MCF 10A (cell line): ENCODE results near the gene WNK3. TPM values are rescaled to one million over a fixed set of nuclear protein-coding genes. Genes with fewer than 3 reads are reported as not detected.

Source experiments
- BruUV-seq: library from RNA; stranded (reverse); fragments of 400-500 nt; replicated peaks from 2 replicates; lab custom pipeline; 2021; lab: Mats Ljungman, UMichigan
- CTCF ChIA-PET: fragments of 300-600 bp; sonication (Branson Sonifier 250); formaldehyde crosslinking; extraction: SDS; loops from one replicate; lab custom pipeline; 2021; ENCODE audit warnings: antibody characterized with exemption, inconsistent platforms; lab: Yijun Ruan, JAX
- POLR2A ChIA-PET: fragments of 300-600, 350-650 bp; sonication (Branson Sonifier 250); formaldehyde crosslinking; extraction: SDS; loops from one replicate; lab custom pipeline; 2020; ENCODE audit warnings: antibody characterized with exemption, inconsistent platforms; lab: Yijun Ruan, JAX
- DNase-seq: peaks from one replicate; pipeline ENCODE4 v3.0.0-alpha.2; 2018; ENCODE audit not compliant: unreplicated experiment
- H3K27ac Mint-ChIP-seq: one replicate; pipeline ENCODE4 v1.8.0; 2022; ENCODE audit warnings: mild to moderate bottlenecking, low read depth, mixed read lengths; ENCODE audit not compliant: unreplicated experiment
- H3K27me3 Mint-ChIP-seq: one replicate; pipeline ENCODE4 v1.8.0; 2022; ENCODE audit warnings: mixed read lengths; ENCODE audit not compliant: insufficient read depth, unreplicated experiment
- H3K36me3 Mint-ChIP-seq: one replicate; pipeline ENCODE4 v1.8.0; 2022; ENCODE audit warnings: mild to moderate bottlenecking, moderate library complexity, mixed read lengths; ENCODE audit not compliant: insufficient read depth, unreplicated experiment
- H3K4me1 Mint-ChIP-seq: one replicate; pipeline ENCODE4 v1.8.0; 2022; ENCODE audit warnings: mixed read lengths; ENCODE audit not compliant: insufficient read depth, unreplicated experiment
- H3K4me3 Mint-ChIP-seq: one replicate; pipeline ENCODE4 v1.8.0; 2022; ENCODE audit warnings: mild to moderate bottlenecking, moderate library complexity, mixed read lengths; ENCODE audit not compliant: unreplicated experiment
- H3K9me3 Mint-ChIP-seq: one replicate; pipeline ENCODE4 v1.8.0; 2022; ENCODE audit warnings: mixed read lengths; ENCODE audit not compliant: unreplicated experiment
- CTCF ChIP-seq: fragments of 200-600 bp; IDR thresholded peaks from one replicate; pipeline ENCODE4 v1.8.0; 2022; ENCODE audit warnings: antibody characterized with exemption, mild to moderate bottlenecking; ENCODE audit not compliant: unreplicated experiment
- intact Hi-C: fragments of 100-400 bp; cut with micrococcal nuclease; formaldehyde crosslinking; loops from 2 replicates; pipeline ENCODE4 v1.14.1; 2022
- total RNA-seq: library from RNA; stranded (reverse); gene quantifications from 2 replicates; pipeline ENCODE4 v1.2.3, GENCODE V29; 2022

The WNK3 gene
- total RNA-seq, 1 experiment from 2014 or later: not detected

- no peak for TF ChIP-seq CTCF
- intact Hi-C loops: no loop called here
- peaks cover 24% of the 10 kb centered on the region for H3K27me3 Mint-ChIP-seq
- H3K4me1 Mint-ChIP-seq: peaks cover 10% of the 10 kb centered on the region
- no peak overlapping the region for H3K4me3 Mint-ChIP-seq
- BruUV-seq: no TSS peak
- ChIA-PET CTCF (no interaction called here), POLR2A (interaction anchor here (0.7 to 0.9 kb wide), 2 partner anchors 9 to 265 kb away, joined by 3 to 5 read pairs; no protein-coding TSS in a partner anchor)
- H3K27ac Mint-ChIP-seq: no peak overlapping the region
- peaks cover 25% of the 10 kb centered on the region for H3K36me3 Mint-ChIP-seq
- no peak for DNase-seq
- H3K9me3 Mint-ChIP-seq: no peaks in the 10 kb centered on the region
Observed at GRCh38 chrX:54172455-54172854, 185.4 kb downstream of the WNK3 start.

GRCh38 chrX:54171527-54172250, 186.2 kb downstream of the WNK3 start:
- H3K4me1 Mint-ChIP-seq: peaks cover 2% of the 10 kb centered on the region
- H3K36me3 Mint-ChIP-seq: peaks cover 25% of the 10 kb centered on the region
- intact Hi-C loops: no loop called here
- H3K27me3 Mint-ChIP-seq: peaks cover 16% of the 10 kb centered on the region
- TF ChIP-seq CTCF: no peak
- BruUV-seq: no TSS peak
- POLR2A ChIA-PET: interaction anchor here (0.7 to 1.4 kb wide), 6 partner anchors 10 to 269 kb away, joined by 3 to 8 read pairs (median 4); partner anchors contain the start of genes FAM120C, PHF8 and TSR2
- no peak overlapping the region for H3K4me3 Mint-ChIP-seq
- no peak overlapping the region for H3K27ac Mint-ChIP-seq
- peak; percentile 29 for DNase-seq
- CTCF ChIA-PET: interaction anchor here (0.7 kb wide), 2 partner anchors 257 to 555 kb away, joined by 3 read pairs; no protein-coding TSS in a partner anchor
- H3K9me3 Mint-ChIP-seq: no peaks in the 10 kb centered on the region

- Mint-ChIP-seq H3K36me3 (peaks cover 25% of the 10 kb centered on the region), H3K27me3 (peaks cover 12% of the 10 kb centered on the region), H3K4me3 (no peak overlapping the region), H3K9me3 (no peaks in the 10 kb centered on the region), H3K27ac (no peak overlapping the region), H3K4me1 (no peaks in the 10 kb centered on the region)
- no TSS peak for BruUV-seq
- CTCF ChIA-PET: interaction anchor here (0.7 kb wide), 1 partner anchor 554 kb away, joined by 3 read pairs; no protein-coding TSS in a partner anchor
- DNase-seq: no peak
- intact Hi-C loops: no loop called here
- no peak for TF ChIP-seq CTCF
- POLR2A ChIA-PET: interaction anchor here (0.9 to 1.4 kb wide), 6 partner anchors 10 to 269 kb away, joined by 3 to 8 read pairs (median 4); partner anchors contain the start of genes FAM120C, PHF8 and TSR2
Observed at GRCh38 chrX:54171091-54171490, 186.8 kb downstream of the WNK3 start.

GRCh38 chrX:54166915-54167314, 190.9 kb downstream of the WNK3 start:
- no TSS peak for BruUV-seq
- intact Hi-C loops: no loop called here
- no peak for TF ChIP-seq CTCF
- POLR2A ChIA-PET: interaction anchor here (0.6 kb wide), 1 partner anchor 77 kb away, joined by 3 read pairs; no protein-coding TSS in a partner anchor
- Mint-ChIP-seq H3K36me3 (peaks cover 4% of the 10 kb centered on the region), H3K4me3 (no peak overlapping the region), H3K27ac (no peak overlapping the region), H3K27me3 (peaks cover 25% of the 10 kb centered on the region), H3K4me1 (no peaks in the 10 kb centered on the region), H3K9me3 (no peaks in the 10 kb centered on the region)
- DNase-seq: no peak
- CTCF ChIA-PET: no interaction called here
